ENCODE data around the gene MRPL32.

Gene MRPL32

GRCh38 chr7:42964849-42965805 is 33.0 kb downstream of the MRPL32 start:
- H3K27me3 ChIP-seq (ENCODE audit: insufficient read depth, low read depth) = no peaks in the 10 kb centered on the region
- H3K79me2 ChIP-seq (ENCODE audit: insufficient read depth, low read depth) = no peaks in the 10 kb centered on the region
- H3K27ac ChIP-seq = no peak overlapping the region
- TF ChIP-seq CTCF (conservative IDR thresholded peaks at IDR 0.05; ENCODE audit: low read depth, low read length) = no peak
- peaks cover 43% of the 10 kb centered on the region for H3K4me1 ChIP-seq (ENCODE audit: low read depth, poor library complexity, severe bottlenecking)
- no peaks in the 10 kb centered on the region for H3K36me3 ChIP-seq (ENCODE audit: insufficient read depth)
- H3K4me2 ChIP-seq = 0 out of 2 replicates have a peak overlapping the region, but pooled peaks have one; percentile 14
- no peak overlapping the region for H2AFZ ChIP-seq (ENCODE audit: low read depth)
- no peaks in the 10 kb centered on the region for H4K20me1 ChIP-seq (ENCODE audit: insufficient read depth)
- H3K9ac ChIP-seq = no peak overlapping the region
- no peak overlapping the region for H3K4me3 ChIP-seq (IDR thresholded peaks at IDR 0.05; ENCODE audit: insufficient read depth, low read depth, low read length)

GRCh38 chr7:42967391-42967790 is 35.2 kb downstream of the MRPL32 start:
- H3K4me1 ChIP-seq (ENCODE audit: low read depth, poor library complexity, severe bottlenecking) = peaks cover 30% of the 10 kb centered on the region
- TF ChIP-seq CTCF (conservative IDR thresholded peaks at IDR 0.05; ENCODE audit: low read depth, low read length) = no peak
- H3K36me3 ChIP-seq (ENCODE audit: insufficient read depth) = no peaks in the 10 kb centered on the region
- H3K27ac ChIP-seq = no peak overlapping the region
- no peaks in the 10 kb centered on the region for H4K20me1 ChIP-seq (ENCODE audit: insufficient read depth)
- H2AFZ ChIP-seq (ENCODE audit: low read depth) = no peak overlapping the region
- no peak overlapping the region for H3K4me3 ChIP-seq (IDR thresholded peaks at IDR 0.05; ENCODE audit: insufficient read depth, low read depth, low read length)
- no peak overlapping the region for H3K9ac ChIP-seq
- H3K4me2 ChIP-seq = peak overlapping the region; percentile 0; the same call in 1 of the 2 replicates
- no peaks in the 10 kb centered on the region for H3K27me3 ChIP-seq (ENCODE audit: insufficient read depth, low read depth)
- H3K79me2 ChIP-seq (ENCODE audit: insufficient read depth, low read depth) = no peaks in the 10 kb centered on the region

GRCh38 chr7:42972699-42973500 is 40.7 kb downstream of the MRPL32 start:
- Histone ChIP-seq H4K20me1 (ENCODE audit: insufficient read depth) (no peaks in the 10 kb centered on the region), H3K79me2 (ENCODE audit: insufficient read depth, low read depth) (no peaks in the 10 kb centered on the region), H3K4me3 (IDR thresholded peaks at IDR 0.05; ENCODE audit: insufficient read depth, low read depth, low read length) (no peak overlapping the region), H3K36me3 (ENCODE audit: insufficient read depth) (no peaks in the 10 kb centered on the region), H2AFZ (ENCODE audit: low read depth) (no peak overlapping the region), H3K27ac (no peak overlapping the region), H3K4me1 (ENCODE audit: low read depth, poor library complexity, severe bottlenecking) (no peaks in the 10 kb centered on the region), H3K27me3 (ENCODE audit: insufficient read depth, low read depth) (no peaks in the 10 kb centered on the region), H3K4me2 (no peak overlapping the region), H3K9ac (no peak overlapping the region)
- TF ChIP-seq CTCF (conservative IDR thresholded peaks at IDR 0.05; ENCODE audit: low read depth, low read length) = no peak

- H3K36me3 ChIP-seq (ENCODE audit: insufficient read depth) = no peaks in the 10 kb centered on the region
- H2AFZ ChIP-seq (ENCODE audit: low read depth) = no peak overlapping the region
- no peak for TF ChIP-seq CTCF (conservative IDR thresholded peaks at IDR 0.05; ENCODE audit: low read depth, low read length)
- H3K79me2 ChIP-seq (ENCODE audit: insufficient read depth, low read depth) = no peaks in the 10 kb centered on the region
- no peak overlapping the region for H3K27ac ChIP-seq
- no peak overlapping the region for H3K9ac ChIP-seq
- H4K20me1 ChIP-seq (ENCODE audit: insufficient read depth) = no peaks in the 10 kb centered on the region
- H3K4me1 ChIP-seq (ENCODE audit: low read depth, poor library complexity, severe bottlenecking) = no peaks in the 10 kb centered on the region
- no peak overlapping the region for H3K4me2 ChIP-seq
- H3K27me3 ChIP-seq (ENCODE audit: insufficient read depth, low read depth) = no peaks in the 10 kb centered on the region
- H3K4me3 ChIP-seq (IDR thresholded peaks at IDR 0.05; ENCODE audit: insufficient read depth, low read depth, low read length) = no peak overlapping the region
Observed at GRCh38 chr7:42976371-42976770, 44.2 kb downstream of the MRPL32 start.

All from KMS-11 (cell line).